GM12892 (cell line): ENCODE measurements around the gene LCMT1.

Source experiments
- POLR2A ChIP-seq: IDR thresholded peaks from 2 replicates; pipeline ENCODE4 v1.6.1; 2011; ENCODE audit warnings: low read depth, low read length, control low read depth
- POLR2AphosphoS5 ChIP-seq: IDR thresholded peaks from 2 replicates; pipeline ENCODE4 v1.6.1; 2011; ENCODE audit warnings: low read depth, low read length, control low read depth

DNA sequence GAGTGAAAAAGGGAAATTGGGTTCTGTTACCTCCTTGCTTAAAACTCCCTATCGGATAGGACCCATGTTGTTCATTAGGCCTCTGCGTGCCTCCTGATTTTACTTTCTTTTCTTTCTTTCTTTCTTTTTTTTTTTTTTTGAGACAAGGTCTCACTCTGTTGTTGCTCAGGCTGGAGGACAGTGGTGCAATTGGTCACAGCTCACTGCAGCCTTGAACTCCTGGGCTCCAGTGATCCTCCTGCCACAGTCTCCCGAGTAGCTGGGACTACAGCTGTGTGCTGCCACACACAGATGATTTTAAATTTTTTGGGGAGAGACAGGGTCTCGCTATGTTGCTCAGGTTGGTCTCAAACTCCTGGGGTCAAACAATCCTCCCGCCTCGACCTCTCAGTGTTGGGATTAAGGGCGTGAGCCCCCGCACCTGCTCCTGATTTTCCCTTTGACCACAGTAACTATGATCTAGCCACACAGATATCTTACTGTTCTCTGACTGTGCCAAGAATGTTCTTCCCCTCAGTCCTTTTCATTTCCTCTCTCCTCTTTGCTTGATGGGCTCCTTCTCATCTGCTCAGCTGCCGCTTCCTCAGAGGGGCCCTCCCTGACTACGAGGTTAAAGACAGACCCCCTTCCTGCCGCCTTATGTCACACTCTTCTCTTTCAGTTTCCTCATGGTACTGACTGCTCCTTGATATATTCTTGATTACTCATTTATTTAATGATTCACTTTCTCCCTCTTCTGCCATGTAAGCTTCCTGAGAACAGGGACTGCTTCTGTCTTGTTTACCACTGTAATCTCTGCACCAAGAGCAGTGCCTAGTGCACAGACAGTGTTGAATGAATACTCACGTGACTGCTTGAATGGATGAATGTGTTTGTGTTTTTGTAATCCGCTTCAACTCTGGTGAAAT is 44.3 kb downstream of the LCMT1 start:
- no peak for TF ChIP-seq POLR2A
- TF ChIP-seq POLR2AphosphoS5 = no peak
